GM23248 (cell line): ENCODE measurements around the gene BTN3A1.

Source experiments
- EZH2 ChIP-seq: fragments of 200-600 bp; sonication (generic); IDR thresholded peaks from 2 replicates; pipeline ENCODE4 v1.6.1; 2018; ENCODE audit warnings: antibody characterized with exemption, mild to moderate bottlenecking; ENCODE audit not compliant: insufficient read depth, poor library complexity, severe bottlenecking
- EZH2phosphoT487 ChIP-seq: fragments of 200-600 bp; sonication (generic); IDR thresholded peaks from 2 replicates; pipeline ENCODE4 v1.6.1; 2018; ENCODE audit warnings: antibody characterized with exemption, moderate library complexity, mild to moderate bottlenecking, low read depth; ENCODE audit not compliant: insufficient read depth

DNA sequence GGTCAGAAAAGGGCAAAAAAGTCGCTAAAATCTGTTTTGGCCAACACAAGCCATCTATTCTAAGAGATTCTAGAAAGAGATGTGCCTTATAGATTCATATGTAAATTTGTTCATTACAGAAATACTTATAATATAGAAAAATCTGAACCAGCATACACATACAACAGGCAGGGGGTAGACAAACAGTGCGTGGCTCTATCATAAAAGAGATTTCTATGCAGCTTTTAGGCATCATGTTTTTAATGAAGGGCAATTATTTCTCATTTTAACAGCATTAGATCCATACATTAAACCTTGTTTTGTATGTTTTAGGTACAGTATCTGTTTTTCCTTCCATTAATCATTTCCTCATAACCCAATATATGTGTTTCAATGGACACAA, 38.9 kb downstream of the BTN3A1 start:
- TF ChIP-seq EZH2 (no peak), EZH2phosphoT487 (no peak)
